Measurements from ENCODE around the gene TNFRSF18. TPM values are rescaled to one million over a fixed set of nuclear protein-coding genes. Genes with fewer than 3 reads are reported as not detected.
"Not testable (repeated sequence)": the region's sequence is repeated elsewhere in the genome, so short reads cannot be mapped to it uniquely, and the experiment has no call there.

Gene TNFRSF18
- total RNA-seq, 2 experiments from 2014 or later: not detected

GRCh38 chr1:1176931-1177330 lies 29.5 kb downstream of the TNFRSF18 start:
- no peaks in the 10 kb centered on the region for H3K9me3 ChIP-seq (ENCODE audit: low read length)
- CTCF ChIA-PET (ENCODE audit: unreplicated experiment): no interaction called here
- no peaks in the 10 kb centered on the region for H3K79me2 ChIP-seq (ENCODE audit: insufficient read depth, low read depth, low read length)
- no peak for DNase-seq (ENCODE audit: low spot score)
- no peak overlapping the region for H3K4me2 ChIP-seq (ENCODE audit: low read length)
- POLR2A ChIA-PET: no interaction called here
- no peak overlapping the region for H2AFZ ChIP-seq (ENCODE audit: low read length)
- no peak for TF ChIP-seq EZH2phosphoT487 (IDR thresholded peaks at IDR 0.05; ENCODE audit: borderline replicate concordance, low read depth, low read length)
- no peak for TF ChIP-seq CTCF (conservative IDR thresholded peaks at IDR 0.05; ENCODE audit: low read length)
- no peaks in the 10 kb centered on the region for H3K36me3 ChIP-seq (ENCODE audit: insufficient read depth, low read length)
- H4K20me1 ChIP-seq (ENCODE audit: insufficient read depth, low read length): no peaks in the 10 kb centered on the region
- H3K27ac ChIP-seq (ENCODE audit: low read depth, low read length, poor library complexity, severe bottlenecking): no peak overlapping the region
- H3K9me2 ChIP-seq (ENCODE audit: insufficient read depth, low read length): no peaks in the 10 kb centered on the region
- intact Hi-C loops (cut with micrococcal nuclease; ENCODE audit: unreplicated experiment): no loop called here
- H3K4me1 ChIP-seq (ENCODE audit: insufficient read depth, low read length, poor library complexity, severe bottlenecking): no peaks in the 10 kb centered on the region
- no TSS peak for BruUV-seq (replicated peaks)
- no peak overlapping the region for H3K4me3 ChIP-seq (ENCODE audit: low read depth, low read length, poor library complexity, severe bottlenecking)

GRCh38 chr1:1176063-1176761 lies 30.2 kb downstream of the TNFRSF18 start:
- H3K36me3 ChIP-seq (ENCODE audit: insufficient read depth, low read length); H3K79me2 ChIP-seq (ENCODE audit: insufficient read depth, low read depth, low read length); H3K9me2 ChIP-seq (ENCODE audit: insufficient read depth, low read length); CTCF ChIA-PET (ENCODE audit: unreplicated experiment); intact Hi-C loops (cut with micrococcal nuclease; ENCODE audit: unreplicated experiment); H2AFZ ChIP-seq (ENCODE audit: low read length); BruUV-seq (replicated peaks); H3K4me3 ChIP-seq (ENCODE audit: low read depth, low read length, poor library complexity, severe bottlenecking); H4K20me1 ChIP-seq (ENCODE audit: insufficient read depth, low read length); H3K4me2 ChIP-seq (ENCODE audit: low read length); DNase-seq (ENCODE audit: low spot score); H3K4me1 ChIP-seq (ENCODE audit: insufficient read depth, low read length, poor library complexity, severe bottlenecking); H3K27ac ChIP-seq (ENCODE audit: low read depth, low read length, poor library complexity, severe bottlenecking); H3K9me3 ChIP-seq (ENCODE audit: low read length): not testable (repeated sequence)
- POLR2A ChIA-PET: interaction anchor here (0.5 kb wide), 1 partner anchor 643 kb away, joined by 3 read pairs; no protein-coding TSS in a partner anchor

- DNase-seq (ENCODE audit: low spot score): no peak
- H3K9me2 ChIP-seq (ENCODE audit: insufficient read depth, low read length): no peaks in the 10 kb centered on the region
- H3K79me2 ChIP-seq (ENCODE audit: insufficient read depth, low read depth, low read length): no peaks in the 10 kb centered on the region
- no peaks in the 10 kb centered on the region for H3K9me3 ChIP-seq (ENCODE audit: low read length)
- no peaks in the 10 kb centered on the region for H3K36me3 ChIP-seq (ENCODE audit: insufficient read depth, low read length)
- ChIA-PET CTCF (ENCODE audit: unreplicated experiment) (no interaction called here), POLR2A (interaction anchor here (0.5 to 0.7 kb wide), 2 partner anchors 290 to 644 kb away, joined by 3 to 4 read pairs; no protein-coding TSS in a partner anchor)
- no peak overlapping the region for H3K4me2 ChIP-seq (ENCODE audit: low read length)
- no peak overlapping the region for H2AFZ ChIP-seq (ENCODE audit: low read length)
- intact Hi-C loops (cut with micrococcal nuclease; ENCODE audit: unreplicated experiment): no loop called here
- no peak for TF ChIP-seq CTCF (conservative IDR thresholded peaks at IDR 0.05; ENCODE audit: low read length)
- no peak for TF ChIP-seq EZH2phosphoT487 (IDR thresholded peaks at IDR 0.05; ENCODE audit: borderline replicate concordance, low read depth, low read length)
- no peaks in the 10 kb centered on the region for H3K4me1 ChIP-seq (ENCODE audit: insufficient read depth, low read length, poor library complexity, severe bottlenecking)
- H3K4me3 ChIP-seq (ENCODE audit: low read depth, low read length, poor library complexity, severe bottlenecking): no peak overlapping the region
- H4K20me1 ChIP-seq (ENCODE audit: insufficient read depth, low read length): no peaks in the 10 kb centered on the region
- H3K27ac ChIP-seq (ENCODE audit: low read depth, low read length, poor library complexity, severe bottlenecking): no peak overlapping the region
- no TSS peak for BruUV-seq (replicated peaks)
Observed at GRCh38 chr1:1175221-1176062, 30.9 kb downstream of the TNFRSF18 start.

Measured in OCI-LY7 (cell line).